GM12801 (cell line): Measurements from ENCODE around the gene SLU7.

Experiments used
- TF ChIP-seq, protein P1 (sequence below): IDR thresholded peaks from one replicate; pipeline ENCODE4 v1.5.1; 2011; ENCODE audit warnings: control low read depth; ENCODE audit not compliant: insufficient read length; ENCODE audit errors: extremely low read depth

Gene SLU7

DNA sequence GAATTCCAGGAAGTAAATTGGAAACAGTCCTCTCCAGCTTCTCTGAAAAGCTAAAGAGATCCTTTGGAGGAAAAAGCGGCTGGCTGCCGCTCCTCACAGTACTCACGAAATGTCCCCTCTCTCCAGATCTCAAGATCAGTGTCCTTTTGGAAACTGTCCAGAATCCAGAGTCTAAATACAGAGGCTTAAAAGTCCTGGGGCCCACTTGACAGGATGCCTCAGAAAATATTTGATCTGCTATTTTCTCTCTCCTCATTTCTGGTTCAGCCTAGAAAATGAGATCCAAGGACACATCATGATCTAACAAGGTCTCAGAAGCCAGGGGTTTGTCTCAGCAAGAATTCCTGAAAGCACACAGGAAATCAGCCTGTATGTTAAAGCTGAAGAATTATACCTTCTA lies 55.7 kb downstream of the SLU7 start:
- TF ChIP-seq, protein P1, sequence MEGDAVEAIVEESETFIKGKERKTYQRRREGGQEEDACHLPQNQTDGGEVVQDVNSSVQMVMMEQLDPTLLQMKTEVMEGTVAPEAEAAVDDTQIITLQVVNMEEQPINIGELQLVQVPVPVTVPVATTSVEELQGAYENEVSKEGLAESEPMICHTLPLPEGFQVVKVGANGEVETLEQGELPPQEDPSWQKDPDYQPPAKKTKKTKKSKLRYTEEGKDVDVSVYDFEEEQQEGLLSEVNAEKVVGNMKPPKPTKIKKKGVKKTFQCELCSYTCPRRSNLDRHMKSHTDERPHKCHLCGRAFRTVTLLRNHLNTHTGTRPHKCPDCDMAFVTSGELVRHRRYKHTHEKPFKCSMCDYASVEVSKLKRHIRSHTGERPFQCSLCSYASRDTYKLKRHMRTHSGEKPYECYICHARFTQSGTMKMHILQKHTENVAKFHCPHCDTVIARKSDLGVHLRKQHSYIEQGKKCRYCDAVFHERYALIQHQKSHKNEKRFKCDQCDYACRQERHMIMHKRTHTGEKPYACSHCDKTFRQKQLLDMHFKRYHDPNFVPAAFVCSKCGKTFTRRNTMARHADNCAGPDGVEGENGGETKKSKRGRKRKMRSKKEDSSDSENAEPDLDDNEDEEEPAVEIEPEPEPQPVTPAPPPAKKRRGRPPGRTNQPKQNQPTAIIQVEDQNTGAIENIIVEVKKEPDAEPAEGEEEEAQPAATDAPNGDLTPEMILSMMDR, result no peak

DNA sequence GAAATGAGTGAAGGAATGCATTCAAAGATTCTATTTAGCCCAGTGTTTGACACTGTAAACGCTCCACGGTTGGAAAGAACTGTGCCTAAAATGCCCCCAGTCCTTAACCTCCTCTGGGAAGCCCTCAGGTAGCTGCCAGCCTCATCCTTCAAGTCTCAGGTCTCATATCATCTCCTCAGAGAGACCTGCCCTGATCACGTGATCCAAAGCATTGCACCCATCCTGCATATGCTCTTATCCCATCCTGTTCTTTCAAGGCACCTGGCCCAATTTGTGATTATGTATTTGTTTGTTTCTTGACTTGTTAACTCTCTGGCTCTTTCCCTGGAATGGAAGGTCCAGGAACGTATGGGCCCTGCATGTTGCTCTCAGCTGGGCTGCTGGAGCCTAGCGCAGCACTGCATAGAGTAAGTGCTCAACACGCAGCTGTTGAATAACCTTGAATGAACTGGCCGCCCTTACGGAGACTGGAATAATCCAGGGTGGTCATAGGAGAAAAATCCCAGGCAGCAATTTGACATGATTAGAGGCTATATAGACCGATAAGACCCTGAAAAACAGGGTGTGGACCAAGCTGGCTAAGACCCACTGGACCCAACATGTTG lies 57.2 kb downstream of the SLU7 start:
- TF ChIP-seq, protein P1, result no peak

DNA sequence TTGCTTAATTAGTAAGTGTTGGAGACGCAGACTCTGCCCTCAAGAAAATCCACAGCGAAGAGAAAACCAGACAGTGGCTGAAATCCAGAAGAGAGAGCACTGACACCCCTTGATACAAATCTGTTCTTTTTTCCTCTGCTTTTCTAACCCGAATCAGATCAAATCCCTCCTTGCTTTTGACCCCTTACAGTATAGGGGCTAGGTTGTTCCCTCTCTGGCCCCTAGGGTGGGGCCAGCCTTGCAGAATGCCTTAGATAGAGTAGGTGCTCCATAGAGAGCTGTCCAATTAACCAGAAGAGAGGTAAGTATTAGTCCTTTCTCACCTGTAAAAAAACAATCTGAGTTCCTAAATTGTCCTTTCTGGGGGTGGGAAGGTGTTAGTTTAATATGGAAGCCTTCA lies 58.6 kb downstream of the SLU7 start:
- TF ChIP-seq, protein P1, result no peak

DNA sequence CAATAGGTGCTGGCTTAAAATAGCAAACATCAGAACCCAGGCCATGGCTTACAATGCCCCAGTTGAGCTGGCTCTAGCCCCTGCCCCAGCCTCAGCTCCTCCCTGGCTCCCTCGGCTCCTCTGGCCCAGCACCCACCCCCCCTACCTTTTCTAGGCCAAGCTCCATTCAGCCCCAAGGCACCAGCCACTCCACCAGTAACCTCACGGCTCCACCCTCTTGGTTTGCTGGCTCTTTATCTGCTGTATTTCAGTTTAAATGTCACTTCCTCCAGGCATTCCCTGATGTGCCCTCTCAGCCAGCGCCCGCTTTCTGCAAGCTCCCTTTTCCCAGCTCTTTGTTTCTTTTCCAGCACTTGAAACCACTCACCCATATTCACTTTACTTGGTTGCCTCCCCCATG lies 59.1 kb downstream of the SLU7 start:
- TF ChIP-seq, protein P1, result no peak

DNA sequence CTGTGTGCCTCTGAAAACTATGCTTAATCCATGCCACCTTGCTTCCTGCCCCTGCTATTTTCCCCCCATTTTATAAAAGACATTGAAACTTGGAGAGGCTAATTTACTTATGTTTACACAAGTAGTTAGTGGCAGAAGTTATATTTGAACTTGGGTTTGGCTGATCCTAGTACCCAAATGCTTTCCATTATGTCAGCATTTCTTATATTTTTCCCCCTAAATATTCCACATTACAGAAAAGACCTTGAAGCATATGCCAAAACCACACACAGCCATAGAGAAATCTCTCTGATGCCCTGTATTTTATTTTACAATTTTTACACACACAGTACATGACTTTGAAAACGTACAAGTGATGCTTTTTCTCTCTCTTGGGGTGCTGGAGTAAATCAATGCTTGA lies 59.6 kb downstream of the SLU7 start:
- TF ChIP-seq, protein P1, result no peak

DNA sequence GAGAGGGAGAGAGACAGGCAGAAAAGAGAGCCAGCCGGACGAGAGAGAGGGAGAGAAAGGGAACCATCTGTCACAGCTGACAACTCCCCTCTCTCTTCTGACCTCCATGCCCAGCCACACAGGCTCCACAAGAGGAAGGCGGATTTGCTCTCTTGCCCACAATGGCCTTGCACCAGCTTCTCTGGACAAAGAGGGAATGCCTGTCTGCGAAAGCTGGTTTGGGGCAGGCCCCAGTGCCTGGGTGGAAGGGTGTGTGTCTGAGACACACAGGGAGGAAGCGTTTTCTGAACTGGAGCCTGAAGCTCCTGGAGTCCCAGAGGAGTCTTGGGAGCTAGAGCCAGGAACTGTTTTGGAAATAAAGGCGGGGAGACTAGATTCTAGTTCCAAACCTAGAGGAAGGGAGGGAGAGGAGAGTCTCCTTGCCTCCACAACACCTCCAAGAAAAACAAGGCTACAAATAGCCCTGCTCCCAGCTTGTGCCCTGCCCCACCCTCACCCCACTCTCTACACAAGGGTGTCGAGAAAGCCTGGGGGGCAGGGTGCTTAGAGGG lies 60.9 kb downstream of the SLU7 start:
- TF ChIP-seq, protein P1, result no peak

DNA sequence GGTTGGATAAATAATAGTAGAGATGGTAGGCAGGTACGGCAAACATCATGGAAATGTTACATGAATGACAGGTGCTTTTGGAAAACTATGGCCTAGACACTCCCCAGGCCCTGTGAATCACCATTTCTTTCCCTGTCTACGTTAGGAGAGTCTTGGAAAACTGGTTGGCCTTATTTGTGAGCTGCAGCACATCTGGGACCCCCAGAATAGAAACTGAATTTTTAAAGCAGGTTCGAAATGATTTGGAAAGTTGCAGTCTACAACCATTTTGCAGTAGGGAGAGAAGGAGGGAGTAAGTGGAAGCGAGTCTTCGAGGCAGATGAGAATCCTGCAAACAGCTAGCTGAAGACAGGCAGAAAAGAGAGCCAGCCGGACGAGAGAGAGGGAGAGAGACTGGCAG lies 61.5 kb downstream of the SLU7 start:
- TF ChIP-seq, protein P1, result no peak
